Naive B cell (primary cell): Measurements from ENCODE around the gene TMIGD3. TPM values are rescaled to one million over a fixed set of nuclear protein-coding genes. Genes with fewer than 3 reads are reported as not detected.

Experiments
- ATAC-seq, 2 donors: fragments of 150-1000 bp; cut with Tn5 transposase; 2 replicates each; pipeline ENCODE4 v1.10.0; 2021; ENCODE audit warnings: low read depth in 2 of 2, mild to moderate bottlenecking in 2 of 2, moderate library complexity in 2 of 2
- DNase-seq: peaks from one replicate; pipeline ENCODE4 v3.0.0; 2022
- H3K27ac Mint-ChIP-seq, 6 donors: one replicate each; pipeline ENCODE4 v1.8.0; 2020 to 2022; ENCODE audit warnings: mild to moderate bottlenecking in 6 of 6, mixed read lengths in 6 of 6, moderate library complexity in 5 of 6, inconsistent platforms in 2 of 6
- H3K27me3 Mint-ChIP-seq, 3 donors: one replicate each; pipeline ENCODE4 v1.8.0; 2021 to 2022; ENCODE audit warnings: mixed read lengths in 3 of 3, mild to moderate bottlenecking in 1 of 3
- H3K36me3 Mint-ChIP-seq, 2 donors: one replicate each; pipeline ENCODE4 v1.8.0; 2020 to 2022; ENCODE audit warnings: mixed read lengths in 2 of 2, inconsistent platforms in 1 of 2, mild to moderate bottlenecking in 1 of 2
- H3K4me1 Mint-ChIP-seq, 3 donors: one replicate each; pipeline ENCODE4 v1.8.0; 2020 to 2022; ENCODE audit warnings: mixed read lengths in 3 of 3, inconsistent platforms in 1 of 3, mild to moderate bottlenecking in 1 of 3, moderate library complexity in 1 of 3
- H3K4me3 Mint-ChIP-seq, 8 donors: one replicate each; pipeline ENCODE4 v1.8.0; 2020 to 2022; ENCODE audit warnings: mild to moderate bottlenecking in 8 of 8, mixed read lengths in 8 of 8, moderate library complexity in 8 of 8, inconsistent platforms in 2 of 8
- H3K9me3 Mint-ChIP-seq, 7 donors: one replicate each; pipeline ENCODE4 v1.8.0; 2020 to 2022; ENCODE audit warnings: mixed read lengths in 7 of 7, mild to moderate bottlenecking in 5 of 7, inconsistent platforms in 2 of 7, moderate library complexity in 1 of 7
- polyA plus RNA-seq, 6 donors: library from polyadenylated mRNA; unstranded; fragments of 300-500 nt; fragmentation: Illumina TruSeq; gene quantifications; one replicate each; pipeline ENCODE4 v1.2.3, GENCODE V29; 2021; ENCODE audit warnings: low read depth in 6 of 6

TMIGD3 gene
- polyA plus RNA-seq, 6 donors from 2014 or later: 0.40 TPM; not detected in 5

GRCh38 chr1:111516005-111516535, 12.6 kb upstream of the TMIGD3 start:
- Mint-ChIP-seq H3K9me3 (peaks cover 0 to 4% (median 0%) of the 10 kb centered on the region in 7 donors), H3K4me3 (peak overlapping the region; percentile 88 to 95 (median 92)), H3K4me1 (peaks cover 38 to 54% (median 46%) of the 10 kb centered on the region in 3 donors), H3K36me3 (no peaks in the 10 kb centered on the region), H3K27ac (peak overlapping the region; percentile 84 to 99 (median 93)), H3K27me3 (no peaks in the 10 kb centered on the region)
- ATAC-seq (peak; percentile 86 to 89), DNase-seq (peak; percentile 78)

DNA sequence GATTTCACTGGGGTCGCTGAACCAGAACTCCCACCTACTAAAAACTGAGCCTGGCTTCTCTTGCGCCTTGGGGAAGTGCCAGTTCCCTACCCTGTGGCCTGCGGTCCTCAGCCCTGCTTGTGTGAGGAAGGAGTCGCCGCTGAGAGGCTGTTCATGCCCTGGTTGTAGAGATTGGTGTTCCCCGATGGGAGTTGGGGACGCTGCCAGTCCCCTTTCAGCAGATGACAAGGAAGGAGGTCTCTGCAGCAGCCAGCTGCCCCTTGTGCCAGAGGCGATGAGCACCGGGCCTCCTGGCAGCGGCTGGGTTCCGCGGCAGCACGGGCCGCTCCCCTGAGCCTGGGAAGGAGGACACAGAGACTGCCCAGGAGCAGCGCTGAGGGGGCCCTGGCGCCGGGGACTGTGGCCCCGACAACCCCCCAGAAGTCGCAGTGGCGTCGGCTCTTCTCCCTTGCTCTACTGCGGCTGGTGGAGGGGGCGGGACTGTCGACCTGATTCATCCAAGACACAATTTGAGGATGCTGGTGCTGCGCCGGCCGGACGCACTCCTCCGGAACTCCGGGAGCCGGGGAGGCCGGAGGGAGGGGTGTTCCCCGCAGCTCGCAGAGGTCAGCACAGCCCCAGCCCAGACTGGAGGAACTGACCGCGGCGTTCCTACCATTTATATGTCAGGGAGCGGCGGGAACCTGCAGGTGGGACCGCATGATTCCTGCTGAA, 12.0 kb upstream of the TMIGD3 start:
- ATAC-seq (peak; percentile 35 to 37), DNase-seq (peak; percentile 62)
- Mint-ChIP-seq H3K4me3 (peak overlapping the region; percentile 88 to 95 (median 92)), H3K36me3 (no peaks in the 10 kb centered on the region), H3K4me1 (peaks cover 38 to 54% (median 46%) of the 10 kb centered on the region in 3 donors), H3K27me3 (no peaks in the 10 kb centered on the region), H3K9me3 (peaks cover 0 to 4% (median 0%) of the 10 kb centered on the region in 7 donors), H3K27ac (peak overlapping the region; percentile 89 to 99 (median 94))

DNA sequence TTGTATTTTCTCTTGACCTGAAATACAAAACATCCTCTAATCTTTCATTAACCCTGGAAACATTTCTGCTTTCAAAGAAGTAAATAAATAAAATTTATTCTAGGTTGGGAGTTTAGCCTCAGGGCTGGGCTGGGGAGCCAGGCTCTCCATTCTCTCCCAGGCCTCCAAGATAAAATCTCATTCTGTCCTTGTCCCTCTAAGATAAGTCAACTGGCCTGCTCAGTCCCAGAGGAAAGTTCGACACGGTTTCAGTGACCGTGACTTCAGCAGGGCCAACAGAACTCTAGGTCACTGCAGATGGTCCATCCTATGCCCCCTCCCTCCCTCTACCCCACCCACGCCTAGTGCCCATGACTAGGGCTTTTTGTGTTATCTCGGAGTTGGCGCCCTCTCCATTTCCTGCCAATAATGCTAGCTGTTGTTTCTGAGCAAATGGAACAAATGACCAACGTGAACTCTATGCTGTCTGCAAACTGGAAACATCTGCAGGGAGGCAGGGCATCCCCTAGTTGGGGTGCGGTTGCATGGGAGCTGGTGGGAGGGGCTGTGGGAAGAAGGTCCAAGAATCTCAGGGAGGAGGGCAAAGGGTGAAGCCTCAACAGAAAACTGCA, 10.1 kb upstream of the TMIGD3 start:
- peaks cover 0 to 4% (median 0%) of the 10 kb centered on the region in 7 donors for H3K9me3 Mint-ChIP-seq

DNA sequence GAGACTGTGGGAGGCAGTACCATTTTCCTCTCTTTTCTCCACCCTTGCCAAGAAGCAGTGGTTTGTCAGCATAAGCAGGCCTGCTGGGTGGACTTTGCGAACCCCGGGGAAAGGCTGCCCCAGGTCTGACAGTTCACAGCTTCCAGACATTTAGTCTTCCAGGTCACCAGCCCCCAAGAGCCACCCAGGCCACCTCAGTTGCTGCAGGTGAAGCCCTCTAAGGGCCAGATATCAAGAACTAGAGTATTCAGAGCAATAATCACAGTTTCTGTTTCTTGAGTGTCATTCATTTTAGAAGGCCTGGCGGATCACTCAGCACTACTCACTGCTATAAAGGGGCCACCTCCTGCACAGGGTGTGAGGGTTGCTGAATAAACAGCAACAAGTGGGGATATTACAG, 9.5 kb upstream of the TMIGD3 start:
- Mint-ChIP-seq H3K4me1 (peaks cover 44 to 59% (median 50%) of the 10 kb centered on the region in 3 donors), H3K9me3 (peaks cover 0 to 4% (median 0%) of the 10 kb centered on the region in 7 donors), H3K4me3 (no peak overlapping the region), H3K27ac (peak overlapping the region in 3 of 6 donors; percentile 20 to 67 (median 44)), H3K27me3 (no peaks in the 10 kb centered on the region), H3K36me3 (no peaks in the 10 kb centered on the region)
- ATAC-seq: no peak
- no peak for DNase-seq

More for the DNA sequence above, 10.1 kb upstream of the TMIGD3 start:
- no peaks in the 10 kb centered on the region for H3K27me3 Mint-ChIP-seq
- no peaks in the 10 kb centered on the region for H3K36me3 Mint-ChIP-seq
- DNase-seq: no peak
- peak overlapping the region in 2 of 8 donors; percentile 12 to 89 for H3K4me3 Mint-ChIP-seq
- H3K27ac Mint-ChIP-seq: peak overlapping the region in 3 of 6 donors; percentile 22 to 79 (median 67)
- ATAC-seq: no peak
- H3K4me1 Mint-ChIP-seq: peaks cover 40 to 54% (median 45%) of the 10 kb centered on the region in 3 donors

GRCh38 chr1:111512132-111512889, 8.9 kb upstream of the TMIGD3 start:
- H3K27ac Mint-ChIP-seq: peak overlapping the region in 2 of 6 donors; percentile 49 to 59
- H3K4me3 Mint-ChIP-seq: no peak overlapping the region
- peaks cover 43 to 60% (median 49%) of the 10 kb centered on the region in 3 donors for H3K4me1 Mint-ChIP-seq
- no peak for ATAC-seq
- DNase-seq: no peak
- H3K27me3 Mint-ChIP-seq: no peaks in the 10 kb centered on the region
- no peaks in the 10 kb centered on the region for H3K36me3 Mint-ChIP-seq
- peaks cover 0 to 4% (median 0%) of the 10 kb centered on the region in 7 donors for H3K9me3 Mint-ChIP-seq

DNA sequence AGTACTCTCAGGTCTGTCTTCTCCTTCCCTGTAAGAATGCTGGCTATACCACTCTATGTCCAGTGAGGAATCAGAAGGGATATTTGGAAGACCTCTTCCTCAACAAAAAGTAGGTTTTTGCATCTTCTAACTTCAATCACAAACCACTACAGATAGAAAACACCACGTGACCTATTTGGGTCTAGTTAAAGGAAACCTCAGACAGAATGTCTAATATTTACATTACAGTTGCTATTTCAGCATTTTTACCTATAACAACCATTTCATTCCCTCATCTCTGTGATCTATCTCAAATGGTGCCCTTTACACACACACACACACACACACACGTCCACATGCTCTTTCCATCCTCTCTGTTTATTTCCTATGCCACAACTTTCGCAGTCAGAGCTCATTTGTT, 7.9 kb upstream of the TMIGD3 start:
- Mint-ChIP-seq H3K27ac (no peak overlapping the region), H3K4me1 (peaks cover 36 to 55% (median 45%) of the 10 kb centered on the region in 3 donors), H3K9me3 (peaks cover 0 to 4% (median 0%) of the 10 kb centered on the region in 7 donors), H3K4me3 (no peak overlapping the region), H3K27me3 (no peaks in the 10 kb centered on the region), H3K36me3 (no peaks in the 10 kb centered on the region)
- no peak for ATAC-seq
- DNase-seq: no peak

DNA sequence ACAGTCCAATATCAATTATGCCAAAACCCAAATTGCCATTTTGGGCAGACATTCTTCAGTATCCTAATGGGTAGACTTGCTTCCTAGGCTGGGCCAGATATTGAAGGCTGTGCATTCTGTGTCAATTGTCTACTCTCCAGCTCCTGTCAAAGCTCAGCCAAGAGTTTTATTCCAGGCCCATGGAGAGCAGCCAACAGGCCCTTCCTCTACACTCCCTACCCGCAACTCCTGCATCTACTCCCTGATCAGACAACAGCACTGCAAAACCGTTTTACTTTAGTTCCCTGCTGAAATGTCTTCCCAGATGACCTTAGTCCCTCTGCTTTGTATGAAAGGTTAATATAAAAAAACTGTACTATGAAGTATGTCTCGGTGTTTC, 6.6 kb upstream of the TMIGD3 start:
- peaks cover 40 to 58% (median 45%) of the 10 kb centered on the region in 3 donors for H3K4me1 Mint-ChIP-seq
- H3K27me3 Mint-ChIP-seq: no peaks in the 10 kb centered on the region
- DNase-seq: no peak
- no peaks in the 10 kb centered on the region for H3K36me3 Mint-ChIP-seq
- ATAC-seq: no peak
- peaks cover 0 to 3% (median 0%) of the 10 kb centered on the region in 7 donors for H3K9me3 Mint-ChIP-seq
- peak overlapping the region in 1 of 6 donors; percentile 47 for H3K27ac Mint-ChIP-seq
- H3K4me3 Mint-ChIP-seq: no peak overlapping the region

GRCh38 chr1:111507411-111508201, 4.2 kb upstream of the TMIGD3 start:
- Mint-ChIP-seq H3K27ac (peak overlapping the region; percentile 86 to 98 (median 91)), H3K4me1 (peaks cover 44 to 66% (median 57%) of the 10 kb centered on the region in 3 donors), H3K36me3 (no peaks in the 10 kb centered on the region), H3K4me3 (peak overlapping the region; percentile 42 to 93 (median 86)), H3K27me3 (no peaks in the 10 kb centered on the region), H3K9me3 (no peaks in the 10 kb centered on the region)
- ATAC-seq: peak; percentile 70 to 78
- peak; percentile 88 for DNase-seq

- H3K4me3 Mint-ChIP-seq: peak overlapping the region; percentile 5 to 87 (median 64)
- no peaks in the 10 kb centered on the region for H3K27me3 Mint-ChIP-seq
- peak overlapping the region; percentile 6 to 98 (median 95) for H3K27ac Mint-ChIP-seq
- ATAC-seq (no peak), DNase-seq (no peak)
- no peaks in the 10 kb centered on the region for H3K9me3 Mint-ChIP-seq
- H3K4me1 Mint-ChIP-seq: peaks cover 46 to 68% (median 59%) of the 10 kb centered on the region in 3 donors
- no peaks in the 10 kb centered on the region for H3K36me3 Mint-ChIP-seq
Observed at GRCh38 chr1:111506561-111506960, 3.1 kb upstream of the TMIGD3 start.

DNA sequence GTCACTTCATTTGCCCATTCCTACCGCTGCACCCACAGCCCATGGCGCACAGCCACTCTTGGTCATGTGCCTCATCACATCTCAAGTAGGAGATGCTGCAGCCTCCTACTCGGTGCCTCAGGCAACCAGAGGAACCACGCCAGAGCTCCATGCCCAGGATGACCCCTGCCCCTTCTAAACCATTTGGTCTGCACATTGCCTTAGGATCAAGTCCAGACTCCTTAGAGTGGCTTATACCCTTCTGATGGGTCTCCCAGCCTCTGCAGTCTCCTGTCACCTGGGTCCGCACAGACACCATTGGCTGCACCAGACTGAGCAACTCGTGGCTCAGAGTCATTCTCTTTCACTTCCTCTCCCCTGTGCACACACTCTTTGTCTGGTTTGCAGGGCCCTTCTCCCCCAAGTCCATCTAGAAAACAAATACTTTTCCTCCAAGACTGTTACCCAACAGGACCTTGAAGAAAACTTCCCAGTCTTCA, 2.2 kb upstream of the TMIGD3 start:
- peak; percentile 83 for DNase-seq
- Mint-ChIP-seq H3K4me3 (peak overlapping the region; percentile 11 to 87 (median 64)), H3K27me3 (no peaks in the 10 kb centered on the region), H3K4me1 (peaks cover 46 to 68% (median 59%) of the 10 kb centered on the region in 3 donors), H3K27ac (peak overlapping the region; percentile 11 to 98 (median 95)), H3K9me3 (no peaks in the 10 kb centered on the region), H3K36me3 (no peaks in the 10 kb centered on the region)
- peak; percentile 60 to 62 for ATAC-seq

GRCh38 chr1:111504097-111504496, 664 bp upstream of the TMIGD3 start:
- ATAC-seq (no peak), DNase-seq (no peak)
- Mint-ChIP-seq H3K4me1 (peaks cover 40 to 61% (median 58%) of the 10 kb centered on the region in 3 donors), H3K27ac (peak overlapping the region in 4 of 6 donors; percentile 59 to 96 (median 86)), H3K9me3 (no peaks in the 10 kb centered on the region), H3K27me3 (no peaks in the 10 kb centered on the region), H3K4me3 (peak overlapping the region in 5 of 8 donors; percentile 42 to 87 (median 72)), H3K36me3 (no peaks in the 10 kb centered on the region)

DNA sequence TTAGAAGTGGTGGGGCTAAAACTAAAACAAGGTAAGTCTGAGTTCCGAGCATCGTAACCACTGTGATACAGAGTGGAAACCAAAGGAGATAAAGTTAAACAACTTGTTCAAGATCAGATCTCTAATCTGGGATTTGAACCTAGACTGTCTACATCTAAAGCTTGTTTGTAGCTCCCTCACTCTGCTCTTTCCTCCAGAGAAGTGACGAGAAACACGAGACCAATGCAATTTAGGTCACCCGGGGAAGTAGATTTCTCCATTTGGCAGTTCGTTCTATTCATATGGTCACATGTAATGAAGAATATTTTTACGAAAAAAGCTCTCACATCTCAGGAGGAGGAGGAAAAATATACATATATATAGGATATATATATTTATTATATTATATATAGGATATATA, 1.8 kb downstream of the TMIGD3 start:
- DNase-seq (no peak), ATAC-seq (no peak)
- peaks cover 35 to 43% (median 42%) of the 10 kb centered on the region in 3 donors for H3K4me1 Mint-ChIP-seq
- peaks cover 0 to 2% of the 10 kb centered on the region in 2 donors for H3K36me3 Mint-ChIP-seq
- no peaks in the 10 kb centered on the region for H3K27me3 Mint-ChIP-seq
- peak overlapping the region in 1 of 6 donors; percentile 11 for H3K27ac Mint-ChIP-seq
- no peak overlapping the region for H3K4me3 Mint-ChIP-seq
- H3K9me3 Mint-ChIP-seq: peaks cover 0 to 2% (median under 1%) of the 10 kb centered on the region in 7 donors
